ENCODE measurements around the gene DNAH17. TPM values are rescaled to one million over a fixed set of nuclear protein-coding genes. Genes with fewer than 3 reads are reported as not detected.

The DNAH17 gene
- total RNA-seq, 1 experiment from 2014 or later = 0.18 TPM

- Histone ChIP-seq H3K9me3 (ENCODE audit: control insufficient read depth, insufficient read depth, low read depth, low read length) (no peaks in the 10 kb centered on the region), H3K4me3 (ENCODE audit: low read depth in 2 of 2, low read length in 2 of 2) (no peak overlapping the region), H3K27ac (ENCODE audit: low read length) (no peak overlapping the region), H3K36me3 (ENCODE audit: control insufficient read depth, insufficient read depth, low read length) (peaks cover 13% of the 10 kb centered on the region), H3K27me3 (ENCODE audit: control insufficient read depth, insufficient read depth, low read length) (no peaks in the 10 kb centered on the region), H3K4me1 (ENCODE audit: control insufficient read depth, insufficient read depth, low read length) (no peaks in the 10 kb centered on the region)
- ATAC-seq (no peak), DNase-seq (ENCODE audit: low read depth, low spot score) (no peak)
- intact Hi-C loops (cut with micrococcal nuclease; ENCODE audit: unreplicated experiment) = no loop called here
- ChIA-PET POLR2A (no interaction called here), CTCF (no interaction called here)
- no peak for TF ChIP-seq CTCF (IDR thresholded peaks at IDR 0.05)
- no peak for TF ChIP-seq SIN3A (IDR thresholded peaks at IDR 0.05; ENCODE audit: borderline replicate concordance, insufficient read depth, low read depth, low read length)
- TF ChIP-seq POLR2AphosphoS5 (IDR thresholded peaks at IDR 0.05; ENCODE audit: low read depth, low read length) = no peak
- TF ChIP-seq TCF7L2 (IDR thresholded peaks at IDR 0.05; ENCODE audit: low read depth, low read length) = no peak
- no peak for TF ChIP-seq REST (IDR thresholded peaks at IDR 0.05; ENCODE audit: insufficient read depth in 1 of 2, low read depth in 2 of 2, low read length in 1 of 2)
- BruUV-seq (replicated peaks) = no TSS peak
- in situ Hi-C loops (cut with HindIII; ENCODE audit: low pct_unique_long_range_greater_than_20kb, low sequenced_read_pairs) = no loop called here
Observed at GRCh38 chr17:78394209-78394608, 183.0 kb downstream of the DNAH17 start.

DNA sequence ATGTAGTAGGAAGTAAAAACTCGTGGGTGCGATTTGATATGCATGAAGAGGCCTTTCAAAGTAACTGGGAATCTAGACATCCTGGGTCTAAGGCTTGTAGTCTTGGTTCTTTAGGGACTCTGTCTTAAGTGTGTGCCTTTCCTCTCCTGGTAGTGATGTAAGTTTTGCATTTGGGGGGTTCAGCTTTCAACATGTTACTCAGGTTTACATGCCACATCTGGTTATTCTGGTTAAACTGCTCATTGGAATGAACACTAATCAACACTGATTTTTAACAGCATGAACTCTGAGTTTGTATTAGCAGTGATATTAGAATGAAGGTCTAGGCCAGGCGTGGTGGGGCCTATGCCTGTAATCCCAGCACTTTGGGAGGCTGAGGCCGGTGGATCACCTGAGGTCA lies 183.6 kb downstream of the DNAH17 start:
- intact Hi-C loops (cut with micrococcal nuclease; ENCODE audit: unreplicated experiment) = no loop called here
- no peak for DNase-seq (ENCODE audit: low read depth, low spot score)
- no peak for ATAC-seq
- no peak for TF ChIP-seq CTCF (IDR thresholded peaks at IDR 0.05)
- Histone ChIP-seq H3K9me3 (ENCODE audit: control insufficient read depth, insufficient read depth, low read depth, low read length) (no peaks in the 10 kb centered on the region), H3K27ac (ENCODE audit: low read length) (no peak overlapping the region), H3K4me3 (ENCODE audit: low read depth in 2 of 2, low read length in 2 of 2) (no peak overlapping the region), H3K36me3 (ENCODE audit: control insufficient read depth, insufficient read depth, low read length) (peaks cover 13% of the 10 kb centered on the region), H3K4me1 (ENCODE audit: control insufficient read depth, insufficient read depth, low read length) (no peaks in the 10 kb centered on the region), H3K27me3 (ENCODE audit: control insufficient read depth, insufficient read depth, low read length) (no peaks in the 10 kb centered on the region)
- CTCF ChIA-PET = no interaction called here
- no TSS peak for BruUV-seq (replicated peaks)
- in situ Hi-C loops (cut with HindIII; ENCODE audit: low pct_unique_long_range_greater_than_20kb, low sequenced_read_pairs) = no loop called here
- POLR2A ChIA-PET = no interaction called here

- intact Hi-C loops (cut with micrococcal nuclease; ENCODE audit: unreplicated experiment) = no loop called here
- H3K4me3 ChIP-seq (ENCODE audit: low read depth in 2 of 2, low read length in 2 of 2) = no peak overlapping the region
- H3K36me3 ChIP-seq (ENCODE audit: control insufficient read depth, insufficient read depth, low read length) = peaks cover 8% of the 10 kb centered on the region
- no peak for ATAC-seq
- no peaks in the 10 kb centered on the region for H3K27me3 ChIP-seq (ENCODE audit: control insufficient read depth, insufficient read depth, low read length)
- DNase-seq (ENCODE audit: low read depth, low spot score) = no peak
- POLR2A ChIA-PET = no interaction called here
- in situ Hi-C loops (cut with HindIII; ENCODE audit: low pct_unique_long_range_greater_than_20kb, low sequenced_read_pairs) = no loop called here
- H3K9me3 ChIP-seq (ENCODE audit: control insufficient read depth, insufficient read depth, low read depth, low read length) = no peaks in the 10 kb centered on the region
- TF ChIP-seq CTCF (IDR thresholded peaks at IDR 0.05) (no peak), POLR2AphosphoS5 (IDR thresholded peaks at IDR 0.05; ENCODE audit: low read depth, low read length) (no peak), TCF7L2 (IDR thresholded peaks at IDR 0.05; ENCODE audit: low read depth, low read length) (no peak), REST (IDR thresholded peaks at IDR 0.05; ENCODE audit: insufficient read depth in 1 of 2, low read depth in 2 of 2, low read length in 1 of 2) (no peak), SIN3A (IDR thresholded peaks at IDR 0.05; ENCODE audit: borderline replicate concordance, insufficient read depth, low read depth, low read length) (no peak)
- no peak overlapping the region for H3K27ac ChIP-seq (ENCODE audit: low read length)
- H3K4me1 ChIP-seq (ENCODE audit: control insufficient read depth, insufficient read depth, low read length) = no peaks in the 10 kb centered on the region
- BruUV-seq (replicated peaks) = no TSS peak
- CTCF ChIA-PET = interaction anchor here (0.5 to 1.3 kb wide), 2 partner anchors 10 to 32 kb away, joined by 3 read pairs; no protein-coding TSS in a partner anchor
Observed at GRCh38 chr17:78392295-78392694, 184.9 kb downstream of the DNAH17 start.
